ENCODE measurements around the gene ERCC3.
A peak's percentile ranks its signal among the peaks of the same experiment; 100 is the strongest.

Gene ERCC3

GRCh38 chr2:127308586-127309138 lies 14.7 kb upstream of the ERCC3 start:
- no peak for DNase-seq (ENCODE audit: low spot score)
- Histone ChIP-seq H3K27ac (no peak overlapping the region), H3K4me3 (no peak overlapping the region)
- TF ChIP-seq CTCF (IDR thresholded peaks at IDR 0.05), result no peak

- no peak overlapping the region for H3K4me3 ChIP-seq
- no peak overlapping the region for H3K27ac ChIP-seq
- TF ChIP-seq CTCF (IDR thresholded peaks at IDR 0.05), result no peak
- DNase-seq (ENCODE audit: low spot score), result no peak
Observed at GRCh38 chr2:127305990-127306585, 12.1 kb upstream of the ERCC3 start.

- TF ChIP-seq CTCF (IDR thresholded peaks at IDR 0.05), result no peak
- Histone ChIP-seq H3K4me3 (no peak overlapping the region), H3K27ac (no peak overlapping the region)
- no peak for DNase-seq (ENCODE audit: low spot score)
Observed at GRCh38 chr2:127302168-127302567, 8.2 kb upstream of the ERCC3 start.

GRCh38 chr2:127293386-127293747 lies 577 bp downstream of the ERCC3 start:
- DNase-seq (ENCODE audit: low spot score), result no peak
- Histone ChIP-seq H3K4me3 (peak overlapping the region; percentile 100), H3K27ac (peak overlapping the region; percentile 68 to 91)
- TF ChIP-seq CTCF (IDR thresholded peaks at IDR 0.05), result no peak

GRCh38 chr2:127288274-127288673 lies 5.7 kb downstream of the ERCC3 start:
- no peak for DNase-seq (ENCODE audit: low spot score)
- no peak for TF ChIP-seq CTCF (IDR thresholded peaks at IDR 0.05)

GRCh38 chr2:127283275-127283674 lies 10.7 kb downstream of the ERCC3 start:
- Histone ChIP-seq H3K4me3 (no peak overlapping the region), H3K27ac (no peak overlapping the region)
- no peak for DNase-seq (ENCODE audit: low spot score)
- no peak for TF ChIP-seq CTCF (IDR thresholded peaks at IDR 0.05)

More at GRCh38 chr2:127288274-127288673, 5.7 kb downstream of the ERCC3 start:
- Histone ChIP-seq H3K27ac (no peak overlapping the region), H3K4me3 (no peak overlapping the region)

- Histone ChIP-seq H3K27ac (no peak overlapping the region), H3K4me3 (no peak overlapping the region)
- TF ChIP-seq CTCF (IDR thresholded peaks at IDR 0.05), result no peak
- DNase-seq (ENCODE audit: low spot score), result no peak
Observed at GRCh38 chr2:127280693-127281092, 13.3 kb downstream of the ERCC3 start.

Measured in coronary artery (tissue), 2 donors.